ENCODE measurements around the gene EIF6.

Gene EIF6

GRCh38 chr20:35274172-35275092 is 10.1 kb downstream of the EIF6 start:
- in situ Hi-C loops (cut with HindIII; ENCODE audit: low sequenced_read_pairs) = no loop called here
- no peak for TF ChIP-seq CTCF (IDR thresholded peaks at IDR 0.05; ENCODE audit: low read depth, low read length, missing control alignments)
- no peak for DNase-seq (ENCODE audit: low read depth)
- H3K4me3 ChIP-seq (ENCODE audit: low read depth, low read length) = no peak overlapping the region

GRCh38 chr20:35273449-35274171 is 11.0 kb downstream of the EIF6 start:
- no peak overlapping the region for H3K4me3 ChIP-seq (ENCODE audit: low read depth, low read length)
- no peak for TF ChIP-seq CTCF (IDR thresholded peaks at IDR 0.05; ENCODE audit: low read depth, low read length, missing control alignments)
- in situ Hi-C loops (cut with HindIII; ENCODE audit: low sequenced_read_pairs) = no loop called here
- DNase-seq (ENCODE audit: low read depth) = no peak

- no peak overlapping the region for H3K4me3 ChIP-seq (ENCODE audit: low read depth, low read length)
- no peak for TF ChIP-seq CTCF (IDR thresholded peaks at IDR 0.05; ENCODE audit: low read depth, low read length, missing control alignments)
- in situ Hi-C loops (cut with HindIII; ENCODE audit: low sequenced_read_pairs) = no loop called here
- no peak for DNase-seq (ENCODE audit: low read depth)
Observed at GRCh38 chr20:35271904-35272303, 12.7 kb downstream of the EIF6 start.

- no peak overlapping the region for H3K4me3 ChIP-seq (ENCODE audit: low read depth, low read length)
- DNase-seq (ENCODE audit: low read depth) = no peak
Observed at GRCh38 chr20:35271073-35271882, 13.3 kb downstream of the EIF6 start.

GRCh38 chr20:35270021-35270902 is 14.3 kb downstream of the EIF6 start:
- no peak overlapping the region for H3K4me3 ChIP-seq (ENCODE audit: low read depth, low read length)
- DNase-seq (ENCODE audit: low read depth) = no peak
- in situ Hi-C loops (cut with HindIII; ENCODE audit: low sequenced_read_pairs) = no loop called here
- no peak for TF ChIP-seq CTCF (IDR thresholded peaks at IDR 0.05; ENCODE audit: low read depth, low read length, missing control alignments)

More at GRCh38 chr20:35271073-35271882, 13.3 kb downstream of the EIF6 start:
- no peak for TF ChIP-seq CTCF (IDR thresholded peaks at IDR 0.05; ENCODE audit: low read depth, low read length, missing control alignments)
- in situ Hi-C loops (cut with HindIII; ENCODE audit: low sequenced_read_pairs) = no loop called here

All from astrocyte of the cerebellum (primary cell).